ENCODE measurements around the gene PARP15. TPM values are rescaled to one million over a fixed set of nuclear protein-coding genes. Genes with fewer than 3 reads are reported as not detected.

PARP15 gene
- total RNA-seq, 1 donor from 2014 or later, result 9.7 TPM

DNA sequence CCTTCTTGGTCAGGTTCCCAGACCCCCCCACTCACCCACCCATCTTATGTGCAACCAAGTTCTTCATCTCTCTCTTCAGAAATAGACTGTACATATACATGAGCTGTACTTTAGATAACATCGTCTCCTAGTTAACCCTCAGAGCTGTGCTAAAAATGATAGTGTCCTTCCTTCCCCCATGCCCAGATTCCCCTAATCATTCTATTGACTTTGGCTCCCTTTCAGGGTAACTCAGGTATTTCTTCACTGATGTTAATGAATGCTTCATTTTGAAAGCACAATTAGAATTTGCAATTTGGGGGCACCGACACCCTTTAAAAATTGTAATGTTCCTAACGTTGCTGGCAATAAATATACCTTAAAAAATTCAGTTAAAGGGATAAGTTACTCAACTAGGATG is 24.3 kb upstream of the PARP15 start:
- Histone ChIP-seq H3K4me1 (no peaks in the 10 kb centered on the region), H3K9me3 (no peaks in the 10 kb centered on the region), H3K4me3 (no peak overlapping the region), H3K27ac (no peak overlapping the region), H3K36me3 (peaks cover 100% of the 10 kb centered on the region), H3K27me3 (no peaks in the 10 kb centered on the region)
- DNase-seq, result no peak
- intact Hi-C loops (cut with DNase I), result no loop called here
- TF ChIP-seq CTCF (IDR thresholded peaks at IDR 0.05), result no peak
- no peak for ATAC-seq

- no peaks in the 10 kb centered on the region for H3K9me3 ChIP-seq
- intact Hi-C loops (cut with DNase I), result no loop called here
- H3K27ac ChIP-seq, result no peak overlapping the region
- H3K4me1 ChIP-seq, result no peaks in the 10 kb centered on the region
- no peak overlapping the region for H3K4me3 ChIP-seq
- H3K36me3 ChIP-seq, result peaks cover 94% of the 10 kb centered on the region
- no peaks in the 10 kb centered on the region for H3K27me3 ChIP-seq
- DNase-seq (no peak), ATAC-seq (no peak)
- no peak for TF ChIP-seq CTCF (IDR thresholded peaks at IDR 0.05)
These were observed 22.0 kb upstream of the PARP15 start for GRCh38 chr3:122555275-122556071.

DNA sequence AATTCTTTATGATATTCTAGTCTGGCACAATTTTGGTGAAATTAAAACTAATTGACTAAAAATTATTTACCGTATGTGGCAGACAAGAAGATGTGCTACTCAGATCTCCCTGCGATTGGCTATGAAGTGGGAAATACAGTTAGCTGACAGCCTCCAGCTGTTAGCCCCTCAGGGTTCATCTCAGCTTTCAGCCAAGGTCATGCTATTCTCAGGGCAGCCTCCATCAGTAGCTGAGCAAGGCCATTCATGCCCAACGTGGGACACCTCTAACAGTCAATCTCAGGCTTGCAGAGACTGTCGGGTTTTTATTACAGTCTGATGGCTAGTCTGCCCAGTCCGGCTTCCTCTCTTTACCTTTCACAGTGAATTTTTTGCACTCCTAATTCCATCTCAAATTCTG is 20.1 kb upstream of the PARP15 start:
- no peak for DNase-seq
- Histone ChIP-seq H3K27ac (no peak overlapping the region), H3K4me1 (no peaks in the 10 kb centered on the region), H3K27me3 (no peaks in the 10 kb centered on the region), H3K4me3 (no peak overlapping the region), H3K9me3 (no peaks in the 10 kb centered on the region), H3K36me3 (peaks cover 75% of the 10 kb centered on the region)
- TF ChIP-seq CTCF (IDR thresholded peaks at IDR 0.05), result no peak
- intact Hi-C loops (cut with DNase I), result no loop called here
- no peak for ATAC-seq

- Histone ChIP-seq H3K27me3 (no peaks in the 10 kb centered on the region), H3K4me3 (no peak overlapping the region), H3K27ac (no peak overlapping the region), H3K4me1 (peaks cover 8% of the 10 kb centered on the region), H3K36me3 (peaks cover 62% of the 10 kb centered on the region), H3K9me3 (no peaks in the 10 kb centered on the region)
- intact Hi-C loops (cut with DNase I), result no loop called here
- no peak for TF ChIP-seq CTCF (IDR thresholded peaks at IDR 0.05)
- DNase-seq, result no peak
- ATAC-seq, result no peak
These were observed 18.8 kb upstream of the PARP15 start for GRCh38 chr3:122558605-122559004.

GRCh38 chr3:122559906-122560305 is 17.5 kb upstream of the PARP15 start:
- H3K4me1 ChIP-seq, result peaks cover 8% of the 10 kb centered on the region
- no peak overlapping the region for H3K27ac ChIP-seq
- H3K9me3 ChIP-seq, result no peaks in the 10 kb centered on the region
- ATAC-seq (no peak), DNase-seq (no peak)
- no peaks in the 10 kb centered on the region for H3K27me3 ChIP-seq
- intact Hi-C loops (cut with DNase I), result loop anchor here (5.0 kb wide), 1 partner anchor 117 kb away; no protein-coding TSS in a partner anchor
- TF ChIP-seq CTCF (IDR thresholded peaks at IDR 0.05), result no peak
- peaks cover 49% of the 10 kb centered on the region for H3K36me3 ChIP-seq
- H3K4me3 ChIP-seq, result no peak overlapping the region
